WERI-Rb-1 (cell line): ENCODE measurements around the gene CCNB2.
"Not testable (repeated sequence)": the region's sequence is repeated elsewhere in the genome, so short reads cannot be mapped to it uniquely, and the experiment has no call there.

Experiments
- DNase-seq: peaks from one replicate; pipeline ENCODE4 v3.0.0-alpha.2; 2020
- H3K27ac ChIP-seq: fragments of 250-450 bp; sonication (Bioruptor Pico); 2 replicates; pipeline ENCODE4 v1.5.1; 2020; ENCODE audit warnings: mild to moderate bottlenecking, moderate library complexity
- H3K27me3 ChIP-seq: fragments of 250-450 bp; sonication (Bioruptor Pico); 2 replicates; pipeline ENCODE4 v1.5.1; 2021; ENCODE audit warnings: mild to moderate bottlenecking, low read depth, moderate library complexity; ENCODE audit not compliant: insufficient read depth, severe bottlenecking
- H3K36me3 ChIP-seq: fragments of 250-450 bp; sonication (Bioruptor Pico); 2 replicates; pipeline ENCODE4 v1.5.1; 2020; ENCODE audit warnings: mild to moderate bottlenecking, moderate library complexity
- H3K4me3 ChIP-seq: 2 replicates; pipeline ENCODE4 v1.5.1; 2011; ENCODE audit warnings: low read depth, mild to moderate bottlenecking, control low read depth, low read length
- H3K9me3 ChIP-seq: fragments of 250-450 bp; sonication (Bioruptor Pico); 2 replicates; pipeline ENCODE4 v1.5.1; 2021; ENCODE audit warnings: mild to moderate bottlenecking, moderate library complexity; ENCODE audit not compliant: severe bottlenecking
- TF ChIP-seq, protein P1 (sequence below): IDR thresholded peaks from 2 replicates; pipeline ENCODE4 v1.5.1; 2011; ENCODE audit warnings: low read depth, mild to moderate bottlenecking, control low read depth, inconsistent platforms, low read length

The CCNB2 gene

DNA sequence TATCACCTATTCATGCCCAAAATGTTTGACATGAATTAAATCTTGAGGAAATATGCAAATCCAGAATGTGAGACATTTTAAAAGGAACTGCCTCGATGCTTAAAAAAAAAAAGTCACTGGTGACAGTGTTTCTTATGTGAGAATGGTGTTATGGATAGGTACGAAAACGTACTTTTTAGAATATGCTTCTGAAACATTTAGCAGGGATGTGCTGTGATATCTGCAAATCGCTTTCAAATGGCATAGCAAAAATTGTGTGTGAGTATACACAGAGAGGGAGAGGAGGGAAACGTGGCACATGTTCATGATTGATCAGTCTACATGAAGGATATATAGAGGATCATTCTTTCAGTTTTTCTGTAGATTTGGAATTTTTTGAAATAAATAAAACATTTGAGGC is 16.0 kb downstream of the CCNB2 start:
- DNase-seq, result no peak
- H3K36me3 ChIP-seq, result peaks cover 85% of the 10 kb centered on the region
- no peak overlapping the region for H3K4me3 ChIP-seq

DNA sequence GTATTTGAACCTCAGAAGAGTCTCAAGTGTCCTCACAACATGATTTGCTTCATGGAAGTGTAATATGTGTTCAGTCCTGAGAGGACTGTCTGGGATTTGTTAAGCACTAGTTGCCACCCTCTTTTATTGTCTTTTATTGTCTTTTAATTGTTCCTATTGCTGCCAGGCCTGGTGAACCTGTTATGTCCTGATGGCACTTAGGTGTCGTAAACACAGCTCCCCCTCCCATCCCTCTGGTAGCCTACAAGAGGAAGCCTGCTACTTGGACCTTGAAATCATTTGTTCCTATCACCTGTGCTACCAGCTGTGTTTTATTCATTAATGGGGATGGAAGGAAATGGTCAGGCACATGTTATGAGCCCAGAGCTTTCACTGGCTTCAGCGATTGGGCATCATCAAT is 19.3 kb downstream of the CCNB2 start:
- TF ChIP-seq, protein P1, sequence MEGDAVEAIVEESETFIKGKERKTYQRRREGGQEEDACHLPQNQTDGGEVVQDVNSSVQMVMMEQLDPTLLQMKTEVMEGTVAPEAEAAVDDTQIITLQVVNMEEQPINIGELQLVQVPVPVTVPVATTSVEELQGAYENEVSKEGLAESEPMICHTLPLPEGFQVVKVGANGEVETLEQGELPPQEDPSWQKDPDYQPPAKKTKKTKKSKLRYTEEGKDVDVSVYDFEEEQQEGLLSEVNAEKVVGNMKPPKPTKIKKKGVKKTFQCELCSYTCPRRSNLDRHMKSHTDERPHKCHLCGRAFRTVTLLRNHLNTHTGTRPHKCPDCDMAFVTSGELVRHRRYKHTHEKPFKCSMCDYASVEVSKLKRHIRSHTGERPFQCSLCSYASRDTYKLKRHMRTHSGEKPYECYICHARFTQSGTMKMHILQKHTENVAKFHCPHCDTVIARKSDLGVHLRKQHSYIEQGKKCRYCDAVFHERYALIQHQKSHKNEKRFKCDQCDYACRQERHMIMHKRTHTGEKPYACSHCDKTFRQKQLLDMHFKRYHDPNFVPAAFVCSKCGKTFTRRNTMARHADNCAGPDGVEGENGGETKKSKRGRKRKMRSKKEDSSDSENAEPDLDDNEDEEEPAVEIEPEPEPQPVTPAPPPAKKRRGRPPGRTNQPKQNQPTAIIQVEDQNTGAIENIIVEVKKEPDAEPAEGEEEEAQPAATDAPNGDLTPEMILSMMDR, result no peak
- Histone ChIP-seq H3K9me3 (no peaks in the 10 kb centered on the region), H3K36me3 (peaks cover 65% of the 10 kb centered on the region), H3K27ac (no peak overlapping the region), H3K27me3 (no peaks in the 10 kb centered on the region), H3K4me3 (no peak overlapping the region)
- no peak for DNase-seq

More for the DNA sequence above, 16.0 kb downstream of the CCNB2 start:
- TF ChIP-seq, protein P1, result no peak
- no peaks in the 10 kb centered on the region for H3K27me3 ChIP-seq
- no peak overlapping the region for H3K27ac ChIP-seq
- no peaks in the 10 kb centered on the region for H3K9me3 ChIP-seq

DNA sequence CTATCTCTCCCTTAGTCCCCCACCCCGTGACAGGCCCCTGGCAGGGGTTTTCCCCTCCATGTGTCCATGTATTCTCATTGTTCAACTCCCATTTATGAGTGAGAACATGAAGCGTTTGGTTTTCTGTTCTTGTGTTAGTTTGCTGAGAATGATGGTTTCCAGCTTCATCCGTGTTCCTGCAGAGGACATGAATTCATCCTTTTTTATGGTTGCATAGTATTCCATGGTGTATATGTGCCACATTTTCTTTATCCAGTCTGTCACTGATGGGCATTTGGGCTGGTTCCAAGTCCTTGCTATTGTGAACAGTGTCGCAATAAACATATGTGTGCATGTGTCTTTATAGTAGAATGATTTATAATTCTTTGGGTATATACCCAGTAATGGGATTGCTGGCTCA is 20.7 kb downstream of the CCNB2 start:
- not testable (repeated sequence) for H3K27me3 ChIP-seq, H3K9me3 ChIP-seq, H3K27ac ChIP-seq, H3K4me3 ChIP-seq, DNase-seq
- H3K36me3 ChIP-seq, result peaks cover 63% of the 10 kb centered on the region

DNA sequence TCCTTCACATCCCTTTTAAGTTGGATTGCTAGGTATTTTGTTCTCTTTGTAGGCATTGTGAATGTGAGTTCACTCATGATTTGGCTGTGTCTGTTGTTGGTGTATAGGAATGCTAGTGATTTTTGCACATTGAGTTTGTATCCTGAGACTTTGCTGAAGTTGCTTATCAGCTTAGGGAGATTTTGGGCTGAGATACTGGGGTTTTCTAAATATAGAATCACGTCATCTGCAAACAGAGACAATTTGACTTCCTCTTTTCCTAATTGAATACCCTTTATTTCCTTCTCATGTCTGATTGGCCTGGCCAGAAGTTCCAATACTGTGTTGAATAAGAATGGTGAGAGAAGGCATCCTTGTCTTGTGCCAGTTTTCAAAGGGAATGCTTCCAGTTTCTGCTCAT is 22.3 kb downstream of the CCNB2 start:
- not testable (repeated sequence) for DNase-seq, H3K27me3 ChIP-seq, H3K4me3 ChIP-seq, H3K27ac ChIP-seq, H3K9me3 ChIP-seq
- peaks cover 71% of the 10 kb centered on the region for H3K36me3 ChIP-seq

DNA sequence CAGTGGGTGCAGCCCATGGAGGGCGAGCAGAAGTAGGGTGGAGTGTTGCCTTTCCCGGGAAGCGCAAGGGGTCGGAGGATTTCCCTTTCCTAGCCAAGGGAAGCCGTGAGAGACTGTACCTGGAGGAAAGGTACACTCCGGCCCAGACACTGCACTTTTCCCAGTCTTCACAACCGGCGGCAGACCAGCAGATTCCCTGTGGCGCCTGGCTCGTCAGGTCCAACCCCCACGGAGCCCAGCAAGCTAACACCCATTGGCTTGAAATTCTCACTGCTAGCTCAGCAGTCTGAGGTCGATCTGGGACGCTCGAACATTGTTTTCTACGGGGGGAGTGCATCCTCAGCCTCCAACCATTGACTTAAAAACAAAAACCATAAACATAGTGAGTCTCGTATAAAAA is 26.5 kb downstream of the CCNB2 start:
- no peak for DNase-seq
- Histone ChIP-seq H3K9me3 (no peaks in the 10 kb centered on the region), H3K36me3 (peaks cover 58% of the 10 kb centered on the region), H3K4me3 (no peak overlapping the region), H3K27me3 (no peaks in the 10 kb centered on the region), H3K27ac (no peak overlapping the region)
- TF ChIP-seq, protein P1, result no peak

DNA sequence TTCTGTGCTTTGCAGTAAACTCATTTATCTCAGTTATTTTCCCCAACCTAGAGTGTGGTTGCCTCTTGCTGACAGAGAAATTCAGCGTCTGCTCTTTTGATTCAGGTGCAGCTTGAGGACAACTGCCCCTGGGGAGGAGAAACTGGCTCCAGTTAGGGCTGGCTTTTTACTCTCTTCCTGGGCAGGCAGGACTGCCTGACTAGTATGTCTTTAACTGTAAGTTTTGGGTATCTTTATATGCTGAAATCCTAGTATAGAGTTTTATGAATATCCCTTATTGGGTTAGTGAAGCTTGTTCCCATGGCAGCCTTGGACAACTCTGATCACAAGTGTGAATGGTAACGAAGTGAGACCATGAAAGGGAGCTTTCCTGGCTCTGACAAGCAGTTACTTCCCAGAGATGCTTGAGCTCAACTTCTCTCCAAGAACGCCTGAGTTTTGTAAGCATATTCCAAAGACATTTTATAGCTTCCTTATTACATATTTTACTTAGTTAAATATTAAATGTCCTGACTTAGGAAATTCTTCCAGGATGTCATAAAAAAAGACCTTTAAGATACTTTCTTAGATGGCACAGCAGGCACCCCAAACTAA is 27.1 kb downstream of the CCNB2 start:
- TF ChIP-seq, protein P1, result no peak
- Histone ChIP-seq H3K36me3 (peaks cover 63% of the 10 kb centered on the region), H3K9me3 (no peaks in the 10 kb centered on the region), H3K27me3 (no peaks in the 10 kb centered on the region), H3K27ac (no peak overlapping the region), H3K4me3 (no peak overlapping the region)
- no peak for DNase-seq

GRCh38 chr15:59133929-59134427 is 29.0 kb downstream of the CCNB2 start:
- H3K36me3 ChIP-seq, result peaks cover 70% of the 10 kb centered on the region
- TF ChIP-seq, protein P1, result no peak

More at GRCh38 chr15:59133929-59134427, 29.0 kb downstream of the CCNB2 start:
- Histone ChIP-seq H3K27me3 (no peaks in the 10 kb centered on the region), H3K4me3 (no peak overlapping the region), H3K27ac (no peak overlapping the region), H3K9me3 (no peaks in the 10 kb centered on the region)
- DNase-seq, result no peak
